HG03025 (cell line): ENCODE results near the gene MAP3K9.

Source experiments
- ATAC-seq: cut with Tn5 transposase; IDR thresholded peaks from one replicate; pipeline ENCODE4 v1.9.1; 2021; ENCODE audit warnings: mild to moderate bottlenecking, moderate library complexity; ENCODE audit not compliant: unreplicated experiment, low FRiP score

The MAP3K9 gene

GRCh38 chr14:70821584-70822529 is 12.5 kb upstream of the MAP3K9 start:
- ATAC-seq = no peak

GRCh38 chr14:70816525-70816924 is 7.2 kb upstream of the MAP3K9 start:
- no peak for ATAC-seq

GRCh38 chr14:70814466-70814865 is 5.2 kb upstream of the MAP3K9 start:
- ATAC-seq = no peak

GRCh38 chr14:70812124-70812818 is 3.0 kb upstream of the MAP3K9 start:
- no peak for ATAC-seq

GRCh38 chr14:70811578-70811977 is 2.3 kb upstream of the MAP3K9 start:
- ATAC-seq = no peak

GRCh38 chr14:70811050-70811449 is 1.7 kb upstream of the MAP3K9 start:
- no peak for ATAC-seq

GRCh38 chr14:70810621-70811020 is 1.3 kb upstream of the MAP3K9 start:
- ATAC-seq = no peak

GRCh38 chr14:70808416-70809224 is 693 bp downstream of the MAP3K9 start:
- ATAC-seq = peak; percentile 16

GRCh38 chr14:70807898-70808415 is 1.4 kb downstream of the MAP3K9 start:
- ATAC-seq = no peak

- no peak for ATAC-seq
Measured at GRCh38 chr14:70804556-70805162, 4.7 kb downstream of the MAP3K9 start.

- no peak for ATAC-seq
Measured at GRCh38 chr14:70803321-70804310, 5.7 kb downstream of the MAP3K9 start.

- no peak for ATAC-seq
Measured at GRCh38 chr14:70802379-70802778, 6.9 kb downstream of the MAP3K9 start.

- ATAC-seq = no peak
Measured at GRCh38 chr14:70801836-70802235, 7.5 kb downstream of the MAP3K9 start.

GRCh38 chr14:70796551-70796950 is 12.8 kb downstream of the MAP3K9 start:
- ATAC-seq = no peak

GRCh38 chr14:70794294-70794693 is 15.0 kb downstream of the MAP3K9 start:
- no peak for ATAC-seq

GRCh38 chr14:70793637-70794036 is 15.7 kb downstream of the MAP3K9 start:
- no peak for ATAC-seq

- ATAC-seq = no peak
Measured at GRCh38 chr14:70792939-70793338, 16.4 kb downstream of the MAP3K9 start.

- ATAC-seq = no peak
Measured at GRCh38 chr14:70791971-70792370, 17.3 kb downstream of the MAP3K9 start.

- no peak for ATAC-seq
Measured at GRCh38 chr14:70789961-70790360, 19.4 kb downstream of the MAP3K9 start.
